ENCODE data around the gene ACP6. TPM values are rescaled to one million over a fixed set of nuclear protein-coding genes. Genes with fewer than 3 reads are reported as not detected.
A peak's percentile ranks its signal among the peaks of the same experiment; 100 is the strongest.

ACP6 gene
- total RNA-seq, 1 experiment from 2014 or later = 14.4 TPM

DNA sequence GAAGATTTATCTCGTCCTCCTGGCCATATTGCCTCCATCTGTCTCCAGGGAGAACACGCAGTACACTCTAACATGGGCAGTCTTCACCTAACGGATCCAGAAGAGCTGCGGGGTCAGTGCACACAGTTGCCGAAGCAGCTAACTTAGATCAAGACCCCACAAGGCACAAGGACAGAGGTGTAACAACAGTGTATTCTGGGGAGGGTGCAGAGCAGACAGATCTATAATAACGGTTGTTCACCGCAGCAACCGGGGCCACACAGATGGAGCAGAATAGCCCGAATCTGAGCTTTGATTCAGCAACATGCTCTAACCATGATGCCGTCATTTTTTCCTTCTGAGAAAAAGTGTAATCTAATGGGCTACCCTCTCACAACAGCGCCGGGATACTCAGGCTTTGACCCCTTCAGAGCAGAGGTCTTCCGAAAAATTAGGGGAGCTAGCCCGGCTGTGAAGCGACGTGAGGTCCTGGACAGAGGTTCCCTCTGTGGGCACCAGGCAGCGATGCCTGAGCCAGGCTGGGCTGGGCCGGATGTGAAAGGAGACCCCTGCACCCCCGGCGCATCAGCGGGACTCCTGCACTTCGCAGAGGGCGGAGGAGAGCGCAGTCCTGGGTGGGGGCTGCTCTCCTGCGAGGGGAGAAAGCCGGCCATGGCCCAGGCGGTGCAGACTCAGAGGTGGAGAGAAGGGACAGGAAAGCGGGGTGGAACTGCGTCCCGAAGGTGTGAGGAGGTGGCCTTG, 71.5 kb downstream of the ACP6 start:
- DNase-seq (ENCODE audit: low spot score) = peak; percentile 41
- Histone ChIP-seq H3K27ac (ENCODE audit: low read depth, low read length, poor library complexity, severe bottlenecking) (peak overlapping the region; percentile 70), H3K36me3 (ENCODE audit: insufficient read depth, low read length, poor library complexity, severe bottlenecking) (no peaks in the 10 kb centered on the region), H3K4me1 (ENCODE audit: insufficient read depth, low read length, poor library complexity, severe bottlenecking) (peaks cover 5% of the 10 kb centered on the region), H3K4me3 (ENCODE audit: low read depth, low read length, poor library complexity, severe bottlenecking) (peak overlapping the region; percentile 56), H3K9me3 (ENCODE audit: low read depth, low read length, poor library complexity, severe bottlenecking) (no peaks in the 10 kb centered on the region), H3K27me3 (replicated peaks; ENCODE audit: insufficient read depth, low read depth, low read length, poor library complexity) (no peaks in the 10 kb centered on the region)
- POLR2A ChIA-PET (ENCODE audit: low non-redundant PET) = no interaction called here
- CTCF ChIA-PET = no interaction called here
- BruUV-seq (replicated peaks) = TSS peak; percentile 69
- intact Hi-C loops (cut with micrococcal nuclease; ENCODE audit: unreplicated experiment) = loop anchor here (1.0 to 5.0 kb wide), 2 partner anchors 57 to 74 kb away; partner anchors contain the start of genes ACP6 and BCL9
- no peak for TF ChIP-seq CTCF (conservative IDR thresholded peaks at IDR 0.05; ENCODE audit: low read depth, low read length)

DNA sequence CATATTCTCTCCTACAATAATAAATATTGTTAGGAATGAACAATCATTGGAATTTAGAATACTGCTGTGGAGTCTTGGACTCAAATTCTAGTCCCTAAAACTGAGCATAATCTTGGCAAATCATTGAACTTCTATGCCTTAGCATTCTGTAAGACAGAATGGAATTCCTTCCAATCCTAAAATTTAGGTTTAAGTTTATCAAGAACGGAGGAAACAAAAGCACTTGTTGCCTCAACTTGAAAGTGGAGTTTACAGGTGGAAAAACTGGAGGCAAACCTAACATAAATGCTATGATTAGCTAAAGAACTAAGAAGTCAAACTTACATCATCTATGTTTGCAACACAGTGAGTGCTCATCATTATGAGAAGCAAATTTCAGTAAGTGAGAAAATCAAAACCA, 73.3 kb downstream of the ACP6 start:
- TF ChIP-seq CTCF (conservative IDR thresholded peaks at IDR 0.05; ENCODE audit: low read depth, low read length) (no peak), EZH2 (IDR thresholded peaks at IDR 0.05; ENCODE audit: borderline replicate concordance, low read depth, low read length, poor library complexity, severe bottlenecking) (no peak)
- Histone ChIP-seq H3K27ac (ENCODE audit: low read depth, low read length, poor library complexity, severe bottlenecking) (no peak overlapping the region), H3K9me3 (ENCODE audit: low read depth, low read length, poor library complexity, severe bottlenecking) (peaks cover 8% of the 10 kb centered on the region), H3K36me3 (ENCODE audit: insufficient read depth, low read length, poor library complexity, severe bottlenecking) (no peaks in the 10 kb centered on the region), H3K4me3 (ENCODE audit: low read depth, low read length, poor library complexity, severe bottlenecking) (no peak overlapping the region), H3K4me1 (ENCODE audit: insufficient read depth, low read length, poor library complexity, severe bottlenecking) (peaks cover 5% of the 10 kb centered on the region), H3K27me3 (replicated peaks; ENCODE audit: insufficient read depth, low read depth, low read length, poor library complexity) (no peaks in the 10 kb centered on the region)
- intact Hi-C loops (cut with micrococcal nuclease; ENCODE audit: unreplicated experiment) = loop anchor here (5.0 kb wide), 1 partner anchor 75 kb away; the partner anchor contains the start of gene ACP6
- BruUV-seq (replicated peaks) = no TSS peak
- ChIA-PET POLR2A (ENCODE audit: low non-redundant PET) (interaction anchor here (0.6 kb wide), 1 partner anchor 79 kb away, joined by 3 read pairs; no protein-coding TSS in a partner anchor), CTCF (no interaction called here)
- DNase-seq (ENCODE audit: low spot score) = no peak

Other genes starting within 250 kb of the ACP6 start
- 28.3 and 28.4 TPM in 2 replicates for gene BCL9, start 129.0 kb downstream of the ACP6 start, total RNA-seq (2021)
- gene GJA5, start 90.1 kb upstream of the ACP6 start, total RNA-seq (2021) = 0.28 TPM in 1 of 2 replicates, not detected in the other
- gene GJA8, start 232.3 kb upstream of the ACP6 start, total RNA-seq (2021) = not detected in 2 replicates